WI38 (cell line): ENCODE measurements around the gene GRK7.
"Not testable (repeated sequence)": the region's sequence is repeated elsewhere in the genome, so short reads cannot be mapped to it uniquely, and the experiment has no call there.

Source experiments
- H3K4me3 ChIP-seq: 2 replicates; pipeline ENCODE4 v1.5.1; 2011; ENCODE audit warnings: low read depth, mild to moderate bottlenecking, control low read depth, low read length
- TF ChIP-seq, protein P1 (sequence below): IDR thresholded peaks from 2 replicates; pipeline ENCODE4 v1.5.1; 2012; ENCODE audit warnings: low read depth, mild to moderate bottlenecking, control low read depth, low read length

Gene GRK7

DNA sequence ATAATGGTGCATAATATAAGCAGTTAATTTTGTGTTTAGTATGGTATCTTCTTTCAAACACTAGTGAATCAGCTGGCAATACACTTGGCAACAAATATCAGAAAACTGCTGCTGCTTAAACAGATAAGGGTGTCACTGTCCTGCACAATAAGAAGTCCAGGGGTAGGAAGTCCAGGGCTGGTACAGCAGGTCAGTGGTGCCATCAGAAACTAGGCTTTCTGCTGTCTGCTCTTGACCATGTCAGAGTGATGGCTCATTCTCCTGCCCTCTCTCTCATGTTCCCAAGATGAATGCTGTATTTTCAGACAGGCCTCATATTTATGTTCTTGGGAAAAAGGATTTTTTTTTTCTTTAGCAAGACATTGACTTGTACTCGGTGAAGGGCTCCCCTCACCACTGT lies 9.2 kb upstream of the GRK7 start:
- TF ChIP-seq, protein P1, sequence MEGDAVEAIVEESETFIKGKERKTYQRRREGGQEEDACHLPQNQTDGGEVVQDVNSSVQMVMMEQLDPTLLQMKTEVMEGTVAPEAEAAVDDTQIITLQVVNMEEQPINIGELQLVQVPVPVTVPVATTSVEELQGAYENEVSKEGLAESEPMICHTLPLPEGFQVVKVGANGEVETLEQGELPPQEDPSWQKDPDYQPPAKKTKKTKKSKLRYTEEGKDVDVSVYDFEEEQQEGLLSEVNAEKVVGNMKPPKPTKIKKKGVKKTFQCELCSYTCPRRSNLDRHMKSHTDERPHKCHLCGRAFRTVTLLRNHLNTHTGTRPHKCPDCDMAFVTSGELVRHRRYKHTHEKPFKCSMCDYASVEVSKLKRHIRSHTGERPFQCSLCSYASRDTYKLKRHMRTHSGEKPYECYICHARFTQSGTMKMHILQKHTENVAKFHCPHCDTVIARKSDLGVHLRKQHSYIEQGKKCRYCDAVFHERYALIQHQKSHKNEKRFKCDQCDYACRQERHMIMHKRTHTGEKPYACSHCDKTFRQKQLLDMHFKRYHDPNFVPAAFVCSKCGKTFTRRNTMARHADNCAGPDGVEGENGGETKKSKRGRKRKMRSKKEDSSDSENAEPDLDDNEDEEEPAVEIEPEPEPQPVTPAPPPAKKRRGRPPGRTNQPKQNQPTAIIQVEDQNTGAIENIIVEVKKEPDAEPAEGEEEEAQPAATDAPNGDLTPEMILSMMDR = no peak

DNA sequence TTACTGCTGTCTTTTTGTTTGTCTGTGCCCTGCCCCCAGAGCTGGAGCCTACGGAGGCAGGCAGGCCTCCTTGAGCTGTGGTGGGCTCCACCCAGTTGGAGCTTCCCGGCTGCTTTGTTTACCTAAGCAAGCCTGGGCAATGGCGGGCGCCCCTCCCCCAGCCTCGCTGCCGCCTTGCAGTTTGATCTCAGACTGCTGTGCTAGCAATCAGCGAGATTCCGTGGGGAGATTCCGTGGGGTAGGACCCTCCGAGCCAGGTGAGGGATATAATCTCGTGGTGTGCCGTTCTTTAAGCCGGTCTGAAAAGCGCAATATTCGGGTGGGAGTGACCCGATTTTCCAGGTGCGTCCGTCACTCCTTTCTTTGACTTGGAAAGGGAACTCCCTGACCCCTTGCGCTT lies 656 bp upstream of the GRK7 start:
- not testable (repeated sequence) for H3K4me3 ChIP-seq

More for the DNA sequence above, 9.2 kb upstream of the GRK7 start:
- H3K4me3 ChIP-seq = no peak overlapping the region

DNA sequence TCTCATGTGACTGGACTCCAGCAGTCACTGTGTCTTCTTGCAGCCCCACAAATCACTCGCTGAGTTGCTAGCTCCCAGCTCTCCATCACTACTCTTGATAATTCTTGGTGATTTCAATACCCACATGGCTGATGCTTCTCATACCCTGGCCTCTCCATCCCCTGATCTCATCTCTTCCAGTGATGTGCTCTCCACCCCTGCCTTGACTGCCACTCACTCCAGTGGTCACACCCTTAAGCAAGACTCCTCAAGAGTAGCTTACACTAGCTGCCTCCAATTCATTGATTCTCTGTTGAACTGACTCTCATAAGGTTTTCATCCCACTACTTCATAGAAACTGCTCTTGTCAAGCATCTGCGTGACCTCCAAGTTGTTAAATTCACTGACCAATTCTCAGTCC lies 837 bp downstream of the GRK7 start:
- no peak overlapping the region for H3K4me3 ChIP-seq
- TF ChIP-seq, protein P1 = no peak

DNA sequence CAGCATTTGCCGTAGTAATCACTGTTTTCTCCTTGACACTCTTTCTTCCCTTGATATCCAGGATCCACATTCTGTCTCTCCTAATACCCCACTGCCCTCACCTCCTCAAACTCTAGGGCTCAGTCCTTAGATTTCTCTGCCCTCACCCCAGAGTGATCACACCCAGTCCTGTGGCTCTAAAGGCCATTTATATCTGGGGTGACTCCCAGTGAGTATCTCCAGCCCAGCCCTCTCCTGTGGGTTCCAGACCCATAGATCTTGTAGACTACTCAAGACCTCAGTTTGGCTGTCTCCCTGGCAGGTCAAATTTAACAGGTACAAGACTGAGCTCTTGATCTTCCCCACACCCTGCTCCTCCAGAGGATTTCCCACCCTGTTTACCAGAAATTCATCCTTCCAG lies 1.3 kb downstream of the GRK7 start:
- TF ChIP-seq, protein P1 = no peak
- no peak overlapping the region for H3K4me3 ChIP-seq

DNA sequence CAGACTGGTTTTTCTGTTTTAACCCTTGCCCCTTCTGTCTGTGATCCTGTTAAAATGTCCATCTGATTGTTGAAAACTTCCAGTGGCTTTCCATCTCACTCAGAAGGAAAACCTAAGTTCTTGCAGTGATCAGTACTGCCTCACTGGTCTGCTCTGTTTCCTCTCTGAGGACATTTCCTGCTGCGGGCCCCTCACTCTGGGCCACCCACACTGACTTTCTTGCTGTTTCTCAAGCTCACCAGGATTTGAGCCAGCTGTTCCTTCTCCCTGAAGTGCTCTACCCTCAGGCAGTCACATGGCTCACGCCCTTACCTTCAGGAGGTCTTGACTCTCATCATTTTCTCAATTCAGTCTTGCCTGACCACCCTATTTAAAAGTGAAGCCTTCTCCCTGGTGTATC lies 1.8 kb downstream of the GRK7 start:
- no peak overlapping the region for H3K4me3 ChIP-seq
- TF ChIP-seq, protein P1 = no peak

DNA sequence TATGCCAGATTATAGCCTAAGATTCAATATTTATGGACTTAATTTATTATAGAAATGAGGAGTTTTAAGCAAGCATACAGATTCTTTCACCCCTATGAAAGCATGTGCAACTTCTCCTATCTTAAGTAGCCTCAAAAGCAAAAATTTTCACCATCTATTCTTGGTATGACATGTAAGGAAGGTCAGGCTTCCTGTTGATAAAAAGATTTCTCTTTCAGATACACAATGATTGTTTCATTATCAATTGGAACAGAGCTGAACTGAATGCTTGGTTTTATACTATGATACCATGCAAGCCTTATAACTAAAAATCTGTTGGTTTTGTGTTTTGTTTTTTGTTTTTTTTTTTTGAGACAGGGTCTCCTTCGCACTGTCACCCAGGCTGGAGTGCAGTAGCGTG lies 3.9 kb downstream of the GRK7 start:
- H3K4me3 ChIP-seq = no peak overlapping the region
- TF ChIP-seq, protein P1 = no peak

DNA sequence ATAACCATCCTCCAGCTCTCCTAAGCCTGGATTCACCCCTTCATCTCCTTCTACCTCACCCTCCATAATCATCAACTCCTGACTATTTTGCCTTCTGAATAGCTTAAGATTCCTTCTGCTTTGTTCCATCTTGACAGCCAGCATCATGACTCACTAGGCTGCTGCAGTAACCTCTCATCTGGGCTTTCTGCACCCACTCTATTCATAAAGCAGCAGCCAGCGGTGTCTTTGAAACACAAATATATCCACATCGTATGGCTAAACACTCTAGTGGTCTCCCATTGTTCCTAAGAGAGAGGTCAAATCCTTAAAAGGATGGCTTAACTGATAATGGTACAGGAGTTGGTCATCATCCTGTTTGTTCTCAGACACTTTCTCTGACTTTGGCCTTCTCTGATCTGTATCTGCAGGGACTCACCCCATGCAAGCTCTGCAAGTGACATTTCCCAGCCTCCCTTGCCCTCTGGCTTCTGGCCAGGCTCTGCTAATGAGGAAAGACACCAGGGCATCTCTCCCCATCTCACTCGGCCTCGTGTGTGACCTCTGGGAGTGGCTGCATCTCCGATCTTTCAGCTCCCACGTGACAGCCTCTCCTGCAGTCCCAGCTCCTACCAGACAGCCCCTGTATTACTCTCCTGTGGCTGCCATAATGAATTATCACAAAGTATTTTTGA lies 6.2 kb downstream of the GRK7 start:
- TF ChIP-seq, protein P1 = no peak

DNA sequence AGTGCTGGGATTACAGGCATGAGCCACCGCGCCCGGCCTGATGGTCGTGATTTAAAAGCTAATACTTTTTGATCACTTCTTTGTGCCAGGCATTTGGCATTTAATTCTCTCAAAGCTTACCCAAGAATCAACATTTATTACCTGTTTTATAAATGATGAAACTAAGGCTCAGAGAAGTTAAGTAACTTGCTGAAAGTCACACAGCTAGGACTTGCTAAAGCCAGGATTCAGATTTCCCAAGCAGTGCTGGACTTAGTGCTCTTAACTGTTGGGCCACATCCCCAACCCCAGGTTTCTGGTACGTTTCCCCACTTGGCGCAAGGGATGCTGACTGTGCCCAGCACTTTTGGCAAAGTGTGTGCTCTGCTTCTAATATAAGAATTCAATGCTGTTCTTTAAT lies 10.5 kb downstream of the GRK7 start:
- TF ChIP-seq, protein P1 = no peak
- H3K4me3 ChIP-seq = no peak overlapping the region

More for the DNA sequence above, 6.2 kb downstream of the GRK7 start:
- no peak overlapping the region for H3K4me3 ChIP-seq
